Measurements from ENCODE around the gene COA7. TPM values are rescaled to one million over a fixed set of nuclear protein-coding genes. Genes with fewer than 3 reads are reported as not detected.
A peak's percentile ranks its signal among the peaks of the same experiment; 100 is the strongest.

The COA7 gene
- total RNA-seq, result 10 to 100 TPM in 1 of 3 donors, 1 to 10 TPM in 2; 7.4 to 12.8 (median 9.8) TPM

- peak; percentile 74 to 85 for DNase-seq (ENCODE audit: low spot score in 2 of 2)
- intact Hi-C loops (cut with DNase I; ENCODE audit: low total_unique reads), result no loop called here
- Histone ChIP-seq H3K36me3 (no peaks in the 10 kb centered on the region), H3K9me3 (no peaks in the 10 kb centered on the region), H3K27me3 (no peaks in the 10 kb centered on the region), H3K4me1 (no peaks in the 10 kb centered on the region), H3K27ac (peak within 1 kb of the TSS; percentile 84 to 87), H3K4me3 (peak within 1 kb of the TSS; percentile 57 to 90 (median 83))
- TF ChIP-seq POLR2A (IDR thresholded peaks at IDR 0.05) (no peak), POLR2AphosphoS5 (IDR thresholded peaks at IDR 0.05) (peak; percentile 78 to 86 (median 84)), CTCF (IDR thresholded peaks at IDR 0.05) (peak in 1 of 3 donors; percentile 17)
These were observed at the start of gene COA7 for GRCh38 chr1:52697795-52698674. COA7 (minus strand) TSS chr1:52698347; CDS start chr1:52698326, 21 bp downstream.

GRCh38 chr1:52747450-52747849 is 49.3 kb upstream of the COA7 start:
- intact Hi-C loops (cut with DNase I; ENCODE audit: low total_unique reads), result no loop called here
- no peak overlapping the region for H3K4me3 ChIP-seq
- no peaks in the 10 kb centered on the region for H3K27me3 ChIP-seq
- H3K27ac ChIP-seq, result no peak overlapping the region
- H3K9me3 ChIP-seq, result no peaks in the 10 kb centered on the region
- no peak for DNase-seq (ENCODE audit: low spot score in 2 of 2)
- no peak for TF ChIP-seq POLR2AphosphoS5 (IDR thresholded peaks at IDR 0.05)
- no peak for TF ChIP-seq POLR2A (IDR thresholded peaks at IDR 0.05)
- no peak for TF ChIP-seq CTCF (IDR thresholded peaks at IDR 0.05)
- H3K36me3 ChIP-seq, result no peaks in the 10 kb centered on the region
- no peaks in the 10 kb centered on the region for H3K4me1 ChIP-seq

DNA sequence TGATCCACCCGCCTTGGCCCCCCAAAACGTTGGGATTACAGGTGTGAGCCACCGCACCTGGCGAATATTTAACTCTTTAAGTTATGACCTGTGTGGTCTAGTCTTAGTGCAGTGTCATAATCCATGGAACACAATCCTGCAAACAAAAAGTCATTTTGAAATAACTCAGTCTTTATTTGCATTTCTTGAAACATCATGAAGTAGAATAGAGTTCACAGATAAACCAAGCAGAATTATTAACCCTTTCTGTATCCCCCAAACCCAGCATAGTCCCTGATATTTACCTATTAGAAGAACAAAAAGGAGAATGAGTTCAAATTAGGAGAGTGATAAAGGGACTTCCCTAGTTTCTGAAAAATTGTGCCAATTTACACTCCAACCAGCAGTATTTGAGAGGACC is 48.0 kb upstream of the COA7 start:
- no peaks in the 10 kb centered on the region for H3K4me1 ChIP-seq
- no peaks in the 10 kb centered on the region for H3K27me3 ChIP-seq
- intact Hi-C loops (cut with DNase I; ENCODE audit: low total_unique reads), result no loop called here
- no peaks in the 10 kb centered on the region for H3K9me3 ChIP-seq
- TF ChIP-seq CTCF (IDR thresholded peaks at IDR 0.05) (no peak), POLR2A (IDR thresholded peaks at IDR 0.05) (no peak), POLR2AphosphoS5 (IDR thresholded peaks at IDR 0.05) (no peak)
- no peak overlapping the region for H3K4me3 ChIP-seq
- no peaks in the 10 kb centered on the region for H3K36me3 ChIP-seq
- no peak overlapping the region for H3K27ac ChIP-seq
- no peak for DNase-seq (ENCODE audit: low spot score in 2 of 2)

DNA sequence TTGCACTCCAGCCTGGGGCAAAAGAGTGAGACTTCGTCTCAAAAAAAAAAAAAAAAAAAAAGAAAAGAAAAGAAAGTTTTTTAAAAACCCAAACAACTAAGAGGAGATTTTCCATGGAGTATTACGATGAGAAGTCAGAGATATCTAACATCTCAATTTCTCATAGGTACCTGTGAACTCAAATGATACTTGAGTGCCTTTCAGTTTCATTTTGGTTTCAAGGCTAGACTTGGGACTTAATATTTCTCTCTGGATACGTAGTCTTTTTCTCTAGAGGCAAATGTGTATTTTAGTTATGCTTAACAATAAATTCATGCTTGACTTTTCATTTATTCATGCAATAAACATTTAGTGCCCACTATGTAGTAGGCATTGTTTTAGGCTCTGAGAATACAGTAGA is 43.1 kb upstream of the COA7 start:
- intact Hi-C loops (cut with DNase I; ENCODE audit: low total_unique reads), result no loop called here
- no peak overlapping the region for H3K27ac ChIP-seq

More for the DNA sequence above, 43.1 kb upstream of the COA7 start:
- Histone ChIP-seq H3K27me3 (no peaks in the 10 kb centered on the region), H3K4me1 (no peaks in the 10 kb centered on the region), H3K36me3 (no peaks in the 10 kb centered on the region), H3K9me3 (no peaks in the 10 kb centered on the region), H3K4me3 (no peak overlapping the region)
- no peak for TF ChIP-seq CTCF (IDR thresholded peaks at IDR 0.05)
- no peak for TF ChIP-seq POLR2AphosphoS5 (IDR thresholded peaks at IDR 0.05)
- DNase-seq (ENCODE audit: low spot score in 2 of 2), result no peak
